Thyroid gland (tissue), 4 donors: ENCODE data around the gene HRK. TPM values are rescaled to one million over a fixed set of nuclear protein-coding genes. Genes with fewer than 3 reads are reported as not detected.

Source experiments
- DNase-seq, 2 donors: peaks; one replicate each; pipeline ENCODE4 v3.0.0-alpha.2; 2019
- H3K27ac ChIP-seq, 3 donors: fragments of 200-600 bp; sonication (generic); 1 replicate in 2 of 3; 2 replicates in 1 of 3; pipeline ENCODE4 v1.5.1; 2016 to 2019; ENCODE audit warnings: mild to moderate bottlenecking in 1 of 3, moderate library complexity in 1 of 3
- H3K27me3 ChIP-seq: fragments of 200-600 bp; sonication (generic); one replicate; pipeline ENCODE4 v1.5.1; 2019
- H3K36me3 ChIP-seq, 2 donors: fragments of 200-600 bp; sonication (generic); one replicate each; pipeline ENCODE4 v1.5.1; 2016 to 2019
- H3K4me1 ChIP-seq, 2 donors: fragments of 200-600 bp; sonication (generic); one replicate each; pipeline ENCODE4 v1.5.1; 2017 to 2019
- H3K4me3 ChIP-seq, 3 donors: fragments of 200-600 bp; sonication (generic); replicated peaks in 1 of 3; 1 replicate in 2 of 3; 2 replicates in 1 of 3; pipeline ENCODE4 v1.5.1; 2016; ENCODE audit warnings: mild to moderate bottlenecking in 1 of 3
- H3K9me3 ChIP-seq: fragments of 200-600 bp; sonication (generic); one replicate; pipeline ENCODE4 v1.5.1; 2017
- CTCF ChIP-seq, 6 experiments: fragments of 200-600 bp in 3 of 6; fragments of 450-650 bp in 3 of 6; sonication (generic) in 3 of 6; IDR thresholded peaks; one replicate each; pipeline ENCODE4 v1.5.1; 2016 to 2019; ENCODE audit warnings: antibody characterized with exemption in 6 of 6, mild to moderate bottlenecking in 2 of 6, inconsistent platforms in 1 of 6, moderate library complexity in 1 of 6
- POLR2A ChIP-seq, 2 donors: fragments of 450-650 bp; IDR thresholded peaks; one replicate each; pipeline ENCODE4 v1.6.1; 2017; ENCODE audit warnings: antibody characterized with exemption in 2 of 2, mild to moderate bottlenecking in 2 of 2, moderate library complexity in 1 of 2
- WGBS, 2 donors: methylation state at CpG; one replicate each; pipeline ENCODE4 v1.1.5; 2017; 5-methylcytosine and 5-hydroxymethylcytosine counted together
- intact Hi-C: fragments of 100-400 bp; cut with DNase I; formaldehyde crosslinking; loops from one replicate; pipeline ENCODE4 v1.15.1; 2023
- total RNA-seq, 4 donors: library from RNA; depleted of rRNA; stranded (reverse); fragments of >200 nt; gene quantifications; one replicate each; pipeline ENCODE4 v1.2.3, GENCODE V29; 2016

The HRK gene
- total RNA-seq, 4 donors from 2014 or later: 0.39 to 0.83 (median 0.48) TPM

GRCh38 chr12:116855744-116856470 lies 25.3 kb downstream of the HRK start:
- H3K9me3 ChIP-seq: no peaks in the 10 kb centered on the region
- 77 to 81% methylated on average over 16 of the region's 16 CpGs for WGBS, 2 donors

GRCh38 chr12:116853507-116853906 lies 27.7 kb downstream of the HRK start:
- Histone ChIP-seq H3K27me3 (no peaks in the 10 kb centered on the region), H3K27ac (no peak overlapping the region), H3K36me3 (no peaks in the 10 kb centered on the region), H3K9me3 (no peaks in the 10 kb centered on the region), H3K4me1 (no peaks in the 10 kb centered on the region), H3K4me3 (no peak overlapping the region)
- TF ChIP-seq CTCF (IDR thresholded peaks at IDR 0.05) (no peak), POLR2A (IDR thresholded peaks at IDR 0.05) (no peak)
- 77 to 85% methylated on average over 5 of the region's 5 CpGs for WGBS, 2 donors
- no peak for DNase-seq
- intact Hi-C loops: no loop called here

More at GRCh38 chr12:116855744-116856470, 25.3 kb downstream of the HRK start:
- intact Hi-C loops: no loop called here
- no peaks in the 10 kb centered on the region for H3K27me3 ChIP-seq
- no peaks in the 10 kb centered on the region for H3K4me1 ChIP-seq
- no peaks in the 10 kb centered on the region for H3K36me3 ChIP-seq
- DNase-seq: peak in 1 of 2 donors; percentile 12
- no peak overlapping the region for H3K27ac ChIP-seq
- TF ChIP-seq CTCF (IDR thresholded peaks at IDR 0.05) (no peak), POLR2A (IDR thresholded peaks at IDR 0.05) (no peak)
- H3K4me3 ChIP-seq: no peak overlapping the region

DNA sequence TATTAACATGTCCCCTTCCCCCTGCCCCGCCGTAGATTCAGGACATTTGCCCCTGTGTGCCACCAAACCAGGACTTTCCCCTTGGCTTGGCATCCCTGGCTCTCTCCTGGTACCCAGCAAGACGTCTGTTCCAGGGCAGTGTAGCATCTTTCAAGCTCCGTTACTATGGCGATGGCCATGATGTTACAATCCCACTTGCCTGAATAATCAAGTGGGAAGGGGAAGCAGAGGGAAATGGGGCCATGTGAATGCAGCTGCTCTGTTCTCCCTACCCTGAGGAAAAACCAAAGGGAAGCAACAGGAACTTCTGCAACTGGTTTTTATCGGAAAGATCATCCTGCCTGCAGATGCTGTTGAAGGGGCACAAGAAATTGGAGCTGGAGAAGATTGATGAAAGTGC lies 28.9 kb downstream of the HRK start:
- Histone ChIP-seq H3K27ac (no peak overlapping the region), H3K4me3 (no peak overlapping the region), H3K4me1 (no peaks in the 10 kb centered on the region), H3K9me3 (no peaks in the 10 kb centered on the region), H3K27me3 (no peaks in the 10 kb centered on the region), H3K36me3 (no peaks in the 10 kb centered on the region)
- WGBS, 2 donors: 90 to 92% methylated on average over 6 of the region's 6 CpGs
- intact Hi-C loops: no loop called here
- DNase-seq: no peak
- TF ChIP-seq POLR2A (IDR thresholded peaks at IDR 0.05) (no peak), CTCF (IDR thresholded peaks at IDR 0.05) (no peak)

GRCh38 chr12:116849216-116849615 lies 32.0 kb downstream of the HRK start:
- Histone ChIP-seq H3K4me3 (no peak overlapping the region), H3K9me3 (no peaks in the 10 kb centered on the region), H3K36me3 (no peaks in the 10 kb centered on the region), H3K27ac (no peak overlapping the region), H3K27me3 (no peaks in the 10 kb centered on the region), H3K4me1 (no peaks in the 10 kb centered on the region)
- WGBS, 2 donors: 91 to 95% methylated on average over 22 to 23 of the region's 23 CpGs
- TF ChIP-seq POLR2A (IDR thresholded peaks at IDR 0.05) (no peak), CTCF (IDR thresholded peaks at IDR 0.05) (no peak)
- intact Hi-C loops: no loop called here
- no peak for DNase-seq

DNA sequence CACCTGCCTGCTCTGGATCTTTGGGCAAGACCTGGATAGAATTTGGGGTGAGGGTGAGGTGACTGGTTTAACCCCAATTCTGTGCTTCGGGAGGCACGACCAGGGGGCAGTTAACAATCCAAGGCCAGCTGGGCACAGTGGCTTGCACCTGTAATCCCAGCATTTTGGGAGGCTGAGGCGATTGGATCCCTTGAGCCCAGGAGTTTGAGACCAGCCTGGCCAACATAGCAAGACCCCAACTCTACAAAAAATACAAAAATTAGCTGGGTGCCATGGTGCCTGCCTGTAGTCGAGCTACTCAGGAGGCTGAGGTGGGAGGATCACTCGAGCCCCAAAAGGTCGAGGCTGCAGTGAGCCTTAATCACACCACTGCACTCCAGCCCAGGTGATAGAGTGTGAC lies 38.2 kb downstream of the HRK start:
- H3K4me3 ChIP-seq: no peak overlapping the region
- TF ChIP-seq POLR2A (IDR thresholded peaks at IDR 0.05) (no peak), CTCF (IDR thresholded peaks at IDR 0.05) (no peak)
- no peaks in the 10 kb centered on the region for H3K9me3 ChIP-seq
- 94 to 97% methylated on average over 4 to 5 of the region's 6 CpGs for WGBS, 2 donors
- H3K4me1 ChIP-seq: no peaks in the 10 kb centered on the region
- intact Hi-C loops: no loop called here
- H3K36me3 ChIP-seq: no peaks in the 10 kb centered on the region
- DNase-seq: no peak
- H3K27me3 ChIP-seq: no peaks in the 10 kb centered on the region
- no peak overlapping the region for H3K27ac ChIP-seq
